ENCODE data around the gene CEACAM18.

Gene CEACAM18

DNA sequence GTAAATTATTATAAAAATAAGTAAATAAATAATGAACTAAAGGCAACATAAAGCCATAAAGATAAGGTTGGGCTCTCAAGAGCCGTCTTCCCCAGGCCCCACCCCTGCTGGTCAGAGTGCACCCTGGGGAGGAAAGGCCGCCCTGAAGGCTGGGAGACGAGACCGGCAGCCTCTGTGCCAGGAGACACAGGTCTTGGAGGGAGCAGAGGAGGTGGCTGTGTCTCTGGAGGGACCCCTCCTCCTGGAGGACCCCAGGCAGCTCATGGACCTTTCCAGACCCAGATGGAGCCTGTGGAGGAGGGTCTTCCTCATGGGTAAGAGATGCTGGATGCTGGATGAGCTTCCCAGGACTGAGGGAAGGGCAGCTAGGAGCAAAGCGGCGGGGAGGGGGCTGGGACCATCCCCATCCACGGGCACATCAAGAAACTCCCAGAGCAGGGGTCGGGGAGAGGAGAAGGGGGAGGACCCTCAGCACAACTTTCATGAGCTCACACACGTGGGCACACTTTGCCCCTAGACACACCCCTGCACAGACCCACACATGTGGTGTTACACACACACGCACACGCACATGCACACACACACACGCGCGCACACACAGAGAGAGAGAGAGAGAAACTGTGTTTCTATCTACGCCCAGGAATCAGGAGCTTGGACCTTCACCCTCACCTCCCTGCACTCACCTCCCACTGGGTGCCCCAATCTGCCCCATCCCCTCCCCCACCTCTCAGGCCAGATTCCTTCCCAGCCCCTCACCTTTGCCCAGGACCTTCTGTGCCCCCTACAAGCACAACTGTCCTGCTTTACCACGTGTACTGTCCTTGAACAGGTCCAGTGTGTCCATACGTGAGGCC, at the start of gene CEACAM18:
Gene CEACAM18, plus strand, starts transcription at position 159 of the 854 bp plus-strand sequence.
- H3K27ac ChIP-seq (ENCODE audit: low read depth in 2 of 2, low read length in 2 of 2): no peak within 1 kb of the TSS
- peaks cover 0 to 2% of the 10 kb centered on the region in 2 donors for H3K27me3 ChIP-seq (ENCODE audit: control insufficient read depth in 2 of 2, insufficient read depth in 2 of 2, low read length in 2 of 2)
- H3K4me1 ChIP-seq (ENCODE audit: control insufficient read depth in 2 of 2, insufficient read depth in 2 of 2, low read length in 2 of 2): peaks cover 0 to 5% of the 10 kb centered on the region in 2 donors
- no peak within 1 kb of the TSS for H3K9ac ChIP-seq (ENCODE audit: low read depth in 1 of 2, low read length in 2 of 2)
- H3K36me3 ChIP-seq (ENCODE audit: control insufficient read depth in 2 of 2, insufficient read depth in 2 of 2, low read length in 2 of 2): no peaks in the 10 kb centered on the region
- H3K9me3 ChIP-seq (ENCODE audit: control insufficient read depth in 2 of 2, low read length in 2 of 2): no peaks in the 10 kb centered on the region
- no peak within 1 kb of the TSS for H3K4me3 ChIP-seq (ENCODE audit: low read length in 2 of 2)

DNA sequence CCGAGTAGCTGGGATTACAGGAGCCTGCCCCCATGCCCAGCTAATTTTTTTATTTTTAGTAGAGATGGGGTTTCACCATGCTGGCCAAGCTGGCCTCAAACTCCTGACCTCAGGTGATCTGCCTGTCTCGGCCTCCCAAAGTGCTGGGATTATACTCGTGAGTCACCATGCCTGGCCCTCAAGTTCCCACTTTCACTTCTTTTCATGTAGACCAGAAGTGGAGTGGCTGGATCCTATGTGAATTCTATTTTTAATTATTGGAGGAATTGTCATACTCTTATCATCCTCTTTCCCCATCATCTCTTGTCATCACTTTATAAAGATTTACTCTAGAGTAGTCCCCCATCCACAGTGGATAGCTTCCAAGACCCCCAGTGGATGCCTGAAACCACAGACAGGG, 48.1 kb upstream of the CEACAM18 start:
- H3K4me1 ChIP-seq (ENCODE audit: control insufficient read depth in 2 of 2, insufficient read depth in 2 of 2, low read length in 2 of 2): no peaks in the 10 kb centered on the region
- H3K36me3 ChIP-seq (ENCODE audit: control insufficient read depth in 2 of 2, insufficient read depth in 2 of 2, low read length in 2 of 2): no peaks in the 10 kb centered on the region
- no peaks in the 10 kb centered on the region for H3K27me3 ChIP-seq (ENCODE audit: control insufficient read depth in 2 of 2, insufficient read depth in 2 of 2, low read length in 2 of 2)
- no peak overlapping the region for H3K9ac ChIP-seq (ENCODE audit: low read depth in 1 of 2, low read length in 2 of 2)
- H3K4me3 ChIP-seq (ENCODE audit: low read length in 2 of 2): no peak overlapping the region
- H3K9me3 ChIP-seq (ENCODE audit: control insufficient read depth in 2 of 2, low read length in 2 of 2): no peaks in the 10 kb centered on the region
- H3K27ac ChIP-seq (ENCODE audit: low read depth in 2 of 2, low read length in 2 of 2): no peak overlapping the region

DNA sequence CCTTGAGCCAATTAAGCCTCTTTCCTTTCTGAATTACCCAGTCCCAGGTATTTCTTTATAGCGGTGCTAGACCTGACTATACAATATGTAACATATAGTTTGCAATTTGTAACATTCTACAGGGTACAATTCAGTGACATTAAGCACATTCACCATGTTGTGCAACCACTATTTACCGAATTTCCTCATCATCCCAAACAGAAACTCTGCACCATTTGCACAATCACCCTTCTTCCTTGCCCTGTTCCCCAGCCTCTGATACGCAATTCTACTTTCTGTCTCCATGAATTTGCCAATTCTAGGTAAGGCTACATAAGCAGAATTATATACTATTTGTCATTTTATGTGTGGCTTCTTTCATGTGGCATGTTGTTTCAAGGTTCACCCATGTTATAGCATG, 47.2 kb upstream of the CEACAM18 start:
- H3K27ac ChIP-seq (ENCODE audit: low read depth in 2 of 2, low read length in 2 of 2): no peak overlapping the region
- H3K9ac ChIP-seq (ENCODE audit: low read depth in 1 of 2, low read length in 2 of 2): no peak overlapping the region
- no peaks in the 10 kb centered on the region for H3K9me3 ChIP-seq (ENCODE audit: control insufficient read depth in 2 of 2, low read length in 2 of 2)
- H3K36me3 ChIP-seq (ENCODE audit: control insufficient read depth in 2 of 2, insufficient read depth in 2 of 2, low read length in 2 of 2): no peaks in the 10 kb centered on the region
- no peaks in the 10 kb centered on the region for H3K27me3 ChIP-seq (ENCODE audit: control insufficient read depth in 2 of 2, insufficient read depth in 2 of 2, low read length in 2 of 2)
- H3K4me1 ChIP-seq (ENCODE audit: control insufficient read depth in 2 of 2, insufficient read depth in 2 of 2, low read length in 2 of 2): no peaks in the 10 kb centered on the region
- H3K4me3 ChIP-seq (ENCODE audit: low read length in 2 of 2): no peak overlapping the region

DNA sequence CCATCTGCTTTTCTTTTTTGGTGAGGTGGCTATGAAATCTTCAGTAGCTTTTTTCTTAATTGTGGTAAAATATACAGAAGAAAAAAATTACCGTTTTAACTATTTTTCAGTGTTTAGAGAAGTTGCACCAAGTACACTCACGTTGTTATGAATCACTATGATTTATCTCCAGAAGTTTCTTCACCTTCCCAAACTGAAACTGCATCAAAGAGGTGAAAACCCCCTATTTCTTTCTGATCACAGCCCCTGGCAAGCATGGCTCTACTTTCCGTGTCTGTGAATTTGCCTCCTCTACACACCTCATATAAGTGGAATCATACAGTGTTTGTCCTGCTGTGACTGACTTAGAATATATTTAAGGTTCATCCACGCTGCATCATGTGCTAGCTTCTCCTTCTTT, 45.3 kb upstream of the CEACAM18 start:
- no peak overlapping the region for H3K27ac ChIP-seq (ENCODE audit: low read depth in 2 of 2, low read length in 2 of 2)
- no peak overlapping the region for H3K9ac ChIP-seq (ENCODE audit: low read depth in 1 of 2, low read length in 2 of 2)
- H3K4me3 ChIP-seq (ENCODE audit: low read length in 2 of 2): no peak overlapping the region

DNA sequence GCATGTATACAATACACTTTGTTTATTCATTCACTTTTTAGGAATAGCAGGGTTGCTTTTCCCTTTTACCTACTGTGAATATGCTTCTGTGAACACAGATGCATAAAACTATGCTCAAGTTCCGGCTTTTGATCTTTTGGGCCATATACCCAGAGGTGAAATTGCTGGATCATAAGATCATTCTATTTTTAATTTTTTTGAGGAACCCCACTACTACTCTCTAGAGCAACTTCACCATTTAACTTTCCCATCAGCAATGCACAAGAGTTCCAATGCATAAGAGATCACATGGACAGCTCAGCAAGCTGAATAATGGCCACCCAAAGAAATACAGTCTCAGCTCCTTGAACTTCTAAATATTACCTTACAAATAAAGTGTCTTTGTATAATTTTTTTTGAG, 43.9 kb upstream of the CEACAM18 start:
- H3K4me1 ChIP-seq (ENCODE audit: control insufficient read depth in 2 of 2, insufficient read depth in 2 of 2, low read length in 2 of 2): no peaks in the 10 kb centered on the region
- no peak overlapping the region for H3K27ac ChIP-seq (ENCODE audit: low read depth in 2 of 2, low read length in 2 of 2)

More for the DNA sequence above, 45.3 kb upstream of the CEACAM18 start:
- Histone ChIP-seq H3K27me3 (ENCODE audit: control insufficient read depth in 2 of 2, insufficient read depth in 2 of 2, low read length in 2 of 2) (no peaks in the 10 kb centered on the region), H3K4me1 (ENCODE audit: control insufficient read depth in 2 of 2, insufficient read depth in 2 of 2, low read length in 2 of 2) (no peaks in the 10 kb centered on the region), H3K9me3 (ENCODE audit: control insufficient read depth in 2 of 2, low read length in 2 of 2) (no peaks in the 10 kb centered on the region), H3K36me3 (ENCODE audit: control insufficient read depth in 2 of 2, insufficient read depth in 2 of 2, low read length in 2 of 2) (no peaks in the 10 kb centered on the region)

DNA sequence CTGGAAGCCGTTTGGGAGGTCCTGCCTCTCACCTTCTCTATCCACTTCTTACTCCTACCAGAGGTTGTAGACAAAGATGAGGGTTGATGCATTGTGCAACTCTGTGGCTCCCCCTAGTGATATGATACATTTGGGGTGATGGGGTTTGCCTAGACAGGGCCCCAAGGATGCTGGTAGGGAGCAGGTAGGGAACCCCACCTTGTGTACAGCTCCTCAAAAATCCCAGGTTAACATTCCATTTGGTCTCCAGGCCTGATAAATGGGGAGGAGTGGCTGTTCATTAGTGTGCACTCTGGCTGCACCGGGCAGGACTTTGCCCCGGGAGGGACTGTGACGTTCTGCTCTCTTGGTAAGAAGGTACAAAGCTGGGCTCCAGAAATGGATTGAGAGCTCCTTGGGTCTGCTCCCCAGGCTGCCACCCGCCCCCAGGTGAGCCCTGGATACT, 39.3 kb upstream of the CEACAM18 start:
- Histone ChIP-seq H3K36me3 (ENCODE audit: control insufficient read depth in 2 of 2, insufficient read depth in 2 of 2, low read length in 2 of 2) (no peaks in the 10 kb centered on the region), H3K27ac (ENCODE audit: low read depth in 2 of 2, low read length in 2 of 2) (no peak overlapping the region), H3K27me3 (ENCODE audit: control insufficient read depth in 2 of 2, insufficient read depth in 2 of 2, low read length in 2 of 2) (peaks cover 0 to 5% of the 10 kb centered on the region in 2 donors), H3K9ac (ENCODE audit: low read depth in 1 of 2, low read length in 2 of 2) (no peak overlapping the region), H3K4me1 (ENCODE audit: control insufficient read depth in 2 of 2, insufficient read depth in 2 of 2, low read length in 2 of 2) (peaks cover 0 to 4% of the 10 kb centered on the region in 2 donors), H3K9me3 (ENCODE audit: control insufficient read depth in 2 of 2, low read length in 2 of 2) (no peaks in the 10 kb centered on the region), H3K4me3 (ENCODE audit: low read length in 2 of 2) (no peak overlapping the region)

More for the DNA sequence above, 43.9 kb upstream of the CEACAM18 start:
- Histone ChIP-seq H3K36me3 (ENCODE audit: control insufficient read depth in 2 of 2, insufficient read depth in 2 of 2, low read length in 2 of 2) (no peaks in the 10 kb centered on the region), H3K9ac (ENCODE audit: low read depth in 1 of 2, low read length in 2 of 2) (no peak overlapping the region), H3K4me3 (ENCODE audit: low read length in 2 of 2) (no peak overlapping the region), H3K9me3 (ENCODE audit: control insufficient read depth in 2 of 2, low read length in 2 of 2) (no peaks in the 10 kb centered on the region), H3K27me3 (ENCODE audit: control insufficient read depth in 2 of 2, insufficient read depth in 2 of 2, low read length in 2 of 2) (peaks cover 0 to 5% of the 10 kb centered on the region in 2 donors)

DNA sequence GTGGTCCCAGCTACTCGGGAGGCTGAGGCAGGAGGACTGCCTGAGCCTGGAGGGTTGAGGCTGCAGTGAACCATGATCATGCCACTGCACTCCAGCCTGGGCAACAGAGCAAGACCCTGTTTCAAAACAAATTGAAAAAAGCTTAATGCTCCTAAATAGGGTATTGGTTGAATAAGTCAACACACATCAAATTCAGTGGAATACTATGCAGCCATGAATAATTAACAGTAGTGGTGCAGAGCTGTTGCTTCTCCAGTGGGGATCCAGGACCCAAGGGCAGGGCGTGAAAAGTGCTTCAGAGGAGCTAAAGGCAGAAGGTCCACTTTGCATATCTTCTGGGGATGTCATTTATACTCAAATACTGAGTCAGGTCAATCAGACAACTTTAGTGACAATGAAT, 38.3 kb upstream of the CEACAM18 start:
- Histone ChIP-seq H3K9me3 (ENCODE audit: control insufficient read depth in 2 of 2, low read length in 2 of 2) (no peaks in the 10 kb centered on the region), H3K4me1 (ENCODE audit: control insufficient read depth in 2 of 2, insufficient read depth in 2 of 2, low read length in 2 of 2) (peaks cover 0 to 4% of the 10 kb centered on the region in 2 donors), H3K9ac (ENCODE audit: low read depth in 1 of 2, low read length in 2 of 2) (no peak overlapping the region), H3K4me3 (ENCODE audit: low read length in 2 of 2) (no peak overlapping the region), H3K36me3 (ENCODE audit: control insufficient read depth in 2 of 2, insufficient read depth in 2 of 2, low read length in 2 of 2) (no peaks in the 10 kb centered on the region), H3K27me3 (ENCODE audit: control insufficient read depth in 2 of 2, insufficient read depth in 2 of 2, low read length in 2 of 2) (peaks cover 0 to 5% of the 10 kb centered on the region in 2 donors), H3K27ac (ENCODE audit: low read depth in 2 of 2, low read length in 2 of 2) (no peak overlapping the region)

DNA sequence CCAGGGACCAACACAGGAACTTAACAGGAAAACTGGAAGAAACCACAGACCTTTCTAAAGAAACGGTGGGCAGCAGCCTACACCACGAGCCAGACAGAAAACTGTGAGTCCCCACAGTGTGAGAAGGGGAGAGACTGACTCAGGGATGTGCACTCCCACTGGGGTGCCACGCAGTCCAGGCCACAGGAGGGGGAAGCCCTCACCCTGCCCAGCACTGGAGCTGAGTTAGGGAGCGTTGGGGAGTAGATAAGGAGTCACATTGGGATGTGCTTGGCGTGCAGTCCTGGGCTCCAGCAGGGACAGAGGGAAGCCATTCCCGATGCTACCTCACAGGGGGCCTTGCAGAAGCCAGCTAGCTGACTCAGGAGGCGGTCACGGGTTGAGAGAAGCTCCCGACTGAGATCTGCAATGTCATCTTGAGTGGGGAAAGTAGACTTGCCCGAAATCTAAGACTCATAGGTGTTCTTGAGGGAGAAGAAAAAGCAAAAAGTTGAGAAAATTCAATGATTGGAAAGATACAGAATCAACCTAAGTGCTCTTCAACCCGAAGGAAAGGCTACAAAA, 37.4 kb upstream of the CEACAM18 start:
- Histone ChIP-seq H3K9me3 (ENCODE audit: control insufficient read depth in 2 of 2, low read length in 2 of 2) (no peaks in the 10 kb centered on the region), H3K27ac (ENCODE audit: low read depth in 2 of 2, low read length in 2 of 2) (no peak overlapping the region), H3K9ac (ENCODE audit: low read depth in 1 of 2, low read length in 2 of 2) (no peak overlapping the region), H3K27me3 (ENCODE audit: control insufficient read depth in 2 of 2, insufficient read depth in 2 of 2, low read length in 2 of 2) (peaks cover 0 to 5% of the 10 kb centered on the region in 2 donors), H3K4me3 (ENCODE audit: low read length in 2 of 2) (peak overlapping the region; percentile 41 to 48), H3K4me1 (ENCODE audit: control insufficient read depth in 2 of 2, insufficient read depth in 2 of 2, low read length in 2 of 2) (peaks cover 0 to 4% of the 10 kb centered on the region in 2 donors), H3K36me3 (ENCODE audit: control insufficient read depth in 2 of 2, insufficient read depth in 2 of 2, low read length in 2 of 2) (no peaks in the 10 kb centered on the region)

DNA sequence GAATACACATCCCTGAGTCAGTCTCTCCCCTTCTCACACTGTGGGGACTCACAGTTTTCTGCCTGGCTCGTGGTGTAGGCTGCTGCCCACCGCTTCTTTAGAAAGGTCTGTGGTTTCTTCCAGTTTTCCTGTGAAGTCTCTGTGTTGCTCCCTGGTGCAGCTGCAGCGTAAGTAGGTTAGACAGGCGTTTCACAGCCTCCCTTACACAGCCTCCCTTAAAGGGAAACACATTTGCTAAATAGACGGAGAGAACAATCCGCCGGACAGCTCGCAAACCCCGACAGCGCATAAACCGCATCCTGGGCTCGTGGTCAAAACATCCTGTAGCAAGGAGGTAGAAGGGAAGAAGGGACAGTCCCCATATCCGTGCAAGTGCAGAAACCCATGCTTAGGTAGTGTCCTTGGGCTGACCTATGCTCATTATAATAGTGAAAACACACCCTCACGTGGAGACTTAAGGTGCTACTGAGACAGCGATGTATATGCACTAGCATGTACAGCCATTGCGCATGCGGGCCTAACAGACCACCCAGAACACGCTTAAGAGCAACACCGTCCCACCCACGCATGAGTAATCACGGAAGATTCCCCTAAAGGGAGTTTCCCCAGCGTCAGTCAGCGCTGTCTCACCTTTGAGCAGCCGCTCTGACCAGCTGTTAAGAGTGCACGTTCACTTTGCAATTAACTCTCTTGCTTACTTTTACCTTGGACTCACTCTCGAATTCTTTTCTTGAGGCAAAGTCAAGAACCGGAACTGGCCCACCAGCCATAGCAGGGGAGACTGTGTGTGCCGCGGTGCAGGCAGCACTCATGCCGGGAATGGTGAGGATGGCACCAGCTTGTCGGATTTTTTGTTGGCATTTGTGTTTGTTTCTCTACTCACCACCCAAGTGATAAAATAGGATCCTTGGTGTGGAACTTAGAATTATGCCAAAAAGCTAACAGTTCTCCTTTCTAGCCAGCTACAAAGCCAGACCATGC, 36.6 kb upstream of the CEACAM18 start:
- H3K4me3 ChIP-seq (ENCODE audit: low read length in 2 of 2): peak overlapping the region; percentile 41 to 48

More for the DNA sequence above, 36.6 kb upstream of the CEACAM18 start:
- peaks cover 0 to 4% of the 10 kb centered on the region in 2 donors for H3K4me1 ChIP-seq (ENCODE audit: control insufficient read depth in 2 of 2, insufficient read depth in 2 of 2, low read length in 2 of 2)
- peaks cover 0 to 5% of the 10 kb centered on the region in 2 donors for H3K27me3 ChIP-seq (ENCODE audit: control insufficient read depth in 2 of 2, insufficient read depth in 2 of 2, low read length in 2 of 2)
- H3K9ac ChIP-seq (ENCODE audit: low read depth in 1 of 2, low read length in 2 of 2): no peak overlapping the region
- no peaks in the 10 kb centered on the region for H3K36me3 ChIP-seq (ENCODE audit: control insufficient read depth in 2 of 2, insufficient read depth in 2 of 2, low read length in 2 of 2)
- no peak overlapping the region for H3K27ac ChIP-seq (ENCODE audit: low read depth in 2 of 2, low read length in 2 of 2)
- H3K9me3 ChIP-seq (ENCODE audit: control insufficient read depth in 2 of 2, low read length in 2 of 2): no peaks in the 10 kb centered on the region
